ENCODE data around the gene OPCML.

GRCh38 chr11:133383201-133383600, 149.1 kb downstream of the OPCML start:
- TF ChIP-seq CTCF (IDR thresholded peaks at IDR 0.05), result no peak
- TF ChIP-seq POLR2AphosphoS5 (IDR thresholded peaks at IDR 0.05), result no peak
- TF ChIP-seq POLR2A (IDR thresholded peaks at IDR 0.05), result no peak
- no peak for TF ChIP-seq EP300 (IDR thresholded peaks at IDR 0.05; ENCODE audit: low read depth)

All from transverse colon (tissue), 4 donors.